ENCODE measurements around the gene LAMB3.

The LAMB3 gene

DNA sequence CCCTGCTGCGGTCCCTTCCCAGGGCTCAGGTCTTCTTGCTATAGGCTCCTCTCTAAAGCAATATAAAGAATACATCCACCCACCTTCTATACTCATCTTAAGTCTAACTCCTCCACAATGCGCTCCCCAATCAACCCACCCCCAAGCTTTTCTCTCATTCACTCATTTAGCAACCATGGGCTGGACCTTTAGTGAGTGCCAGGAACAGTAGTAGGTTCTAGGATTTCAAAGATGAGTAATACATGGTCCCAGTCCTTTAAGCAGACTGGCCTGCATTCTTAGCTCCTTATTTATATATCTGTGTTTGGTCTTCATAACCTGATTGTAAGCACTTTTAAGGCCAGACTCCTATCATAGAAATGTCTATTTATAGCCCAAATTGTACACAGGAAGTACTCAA is 62.8 kb downstream of the LAMB3 start:
- TF ChIP-seq CTCF (IDR thresholded peaks at IDR 0.05; ENCODE audit: low read depth, low read length, missing control alignments), result no peak
- no peak overlapping the region for H3K4me3 ChIP-seq (ENCODE audit: low read depth, low read length)
- DNase-seq (ENCODE audit: low read depth), result no peak

DNA sequence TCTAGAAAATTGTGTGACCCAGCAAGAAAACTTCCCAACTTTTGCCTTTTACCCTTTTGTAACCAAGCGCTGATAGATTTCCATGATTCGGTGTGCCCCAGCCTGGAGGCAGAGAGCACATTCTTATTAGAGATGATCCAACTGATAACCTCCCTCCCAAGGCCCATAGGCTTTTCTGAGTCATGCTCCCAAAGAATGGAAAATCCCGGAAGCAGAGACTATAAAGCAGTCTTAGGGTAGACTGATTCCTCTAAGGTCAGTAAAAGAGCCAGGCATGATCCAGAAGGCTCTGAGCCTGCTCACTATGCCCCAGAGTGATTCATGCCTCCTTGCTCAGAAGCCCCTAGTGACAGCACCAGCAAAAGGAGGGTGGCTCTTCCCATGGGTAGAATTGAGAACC is 64.4 kb downstream of the LAMB3 start:
- no peak for TF ChIP-seq CTCF (IDR thresholded peaks at IDR 0.05; ENCODE audit: low read depth, low read length, missing control alignments)
- DNase-seq (ENCODE audit: low read depth), result no peak
- no peak overlapping the region for H3K4me3 ChIP-seq (ENCODE audit: low read depth, low read length)

DNA sequence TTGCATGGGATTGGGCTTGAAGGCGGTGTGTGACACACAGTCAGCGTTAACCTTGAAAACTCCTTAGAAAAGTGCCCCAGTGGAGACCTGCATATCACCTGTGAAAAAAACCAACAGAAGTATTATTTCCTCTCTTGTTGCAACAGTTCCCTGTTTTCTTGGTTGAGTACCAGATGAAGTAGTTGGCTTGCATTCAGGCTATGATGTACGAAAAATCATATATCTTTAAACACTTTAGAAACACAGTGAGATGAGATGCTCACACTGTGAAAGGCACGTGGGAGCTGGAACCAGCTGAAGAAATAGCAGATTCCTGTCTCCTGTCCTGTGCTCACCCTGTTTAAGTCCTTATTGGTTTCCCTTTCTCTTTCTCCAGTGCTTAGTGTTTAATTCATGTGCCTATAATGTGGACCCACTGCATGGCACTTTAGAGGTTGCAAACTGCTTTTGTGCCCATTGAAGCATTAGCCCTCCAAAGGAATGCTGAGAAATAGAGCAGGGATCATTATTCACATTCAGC is 65.9 kb downstream of the LAMB3 start:
- DNase-seq (ENCODE audit: low read depth), result no peak
- no peak overlapping the region for H3K4me3 ChIP-seq (ENCODE audit: low read depth, low read length)
- no peak for TF ChIP-seq CTCF (IDR thresholded peaks at IDR 0.05; ENCODE audit: low read depth, low read length, missing control alignments)

- H3K4me3 ChIP-seq (ENCODE audit: low read depth, low read length), result no peak overlapping the region
- no peak for TF ChIP-seq CTCF (IDR thresholded peaks at IDR 0.05; ENCODE audit: low read depth, low read length, missing control alignments)
- no peak for DNase-seq (ENCODE audit: low read depth)
Measured at GRCh38 chr1:209585672-209586071, 66.6 kb downstream of the LAMB3 start.

DNA sequence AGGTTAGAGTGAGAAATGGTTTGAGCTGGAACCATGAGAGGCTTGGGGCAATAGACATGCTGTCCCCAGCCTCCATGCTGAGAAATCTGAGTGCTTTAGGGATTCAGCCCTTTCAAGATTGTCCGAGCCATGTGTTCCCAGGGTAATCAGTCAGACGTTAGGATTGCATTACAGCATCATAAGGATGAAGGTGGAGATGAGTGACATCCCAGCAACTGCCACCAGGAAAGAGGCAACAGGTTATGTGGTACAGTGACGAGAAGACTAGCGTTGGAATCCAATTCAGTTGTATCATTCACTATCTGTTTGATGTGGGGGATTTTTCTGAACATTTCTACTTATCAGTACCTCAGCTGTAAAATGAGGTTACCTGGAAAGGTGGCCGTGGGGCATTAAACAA is 67.0 kb downstream of the LAMB3 start:
- no peak for TF ChIP-seq CTCF (IDR thresholded peaks at IDR 0.05; ENCODE audit: low read depth, low read length, missing control alignments)
- DNase-seq (ENCODE audit: low read depth), result no peak
- no peak overlapping the region for H3K4me3 ChIP-seq (ENCODE audit: low read depth, low read length)

DNA sequence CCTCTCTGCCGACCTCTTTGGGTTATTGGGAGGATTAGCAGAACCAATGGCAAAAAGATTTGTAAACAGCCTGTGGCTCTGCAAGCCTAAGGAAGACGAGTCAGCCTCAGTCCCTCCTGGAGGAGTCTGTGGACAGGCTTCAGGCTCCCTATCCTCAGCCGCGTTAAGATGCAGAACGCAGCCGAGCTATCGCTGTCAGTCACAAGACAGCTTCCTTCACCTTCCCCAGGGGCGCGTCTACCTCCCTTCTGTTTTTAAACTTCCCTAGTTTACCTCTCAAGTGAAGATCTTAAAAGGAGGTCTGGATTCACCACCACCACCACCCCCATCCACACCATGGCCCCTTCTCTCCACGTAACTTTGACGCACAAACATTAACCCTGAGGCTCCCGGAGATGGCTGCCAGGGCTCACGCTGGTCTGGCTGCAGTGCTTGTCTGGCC is 68.0 kb downstream of the LAMB3 start:
- no peak overlapping the region for H3K4me3 ChIP-seq (ENCODE audit: low read depth, low read length)
- TF ChIP-seq CTCF (IDR thresholded peaks at IDR 0.05; ENCODE audit: low read depth, low read length, missing control alignments), result no peak

GRCh38 chr1:209583408-209583807 is 68.8 kb downstream of the LAMB3 start, which contains the start of gene CAMK1G:
CAMK1G (plus strand) TSS chr1:209583714; CDS start chr1:209594984, 11,270 bp downstream.
- DNase-seq (ENCODE audit: low read depth), result no peak
- TF ChIP-seq CTCF (IDR thresholded peaks at IDR 0.05; ENCODE audit: low read depth, low read length, missing control alignments), result no peak
- no peak within 1 kb of the TSS for H3K4me3 ChIP-seq (ENCODE audit: low read depth, low read length)

More for the DNA sequence above, 68.0 kb downstream of the LAMB3 start:
- DNase-seq (ENCODE audit: low read depth), result no peak

Measured in GM12864 (cell line).